GM12864 (cell line): ENCODE results near the gene MRPS15.

ENCODE experiments used
- DNase-seq: peaks from one replicate; pipeline ENCODE4 v3.0.0-alpha.2; 2011; ENCODE audit warnings: low read depth
- H3K4me3 ChIP-seq: 2 replicates; pipeline ENCODE4 v1.5.1; 2011; ENCODE audit warnings: mild to moderate bottlenecking, low read depth, low read length, control low read depth
- TF ChIP-seq, protein P1 (sequence below): IDR thresholded peaks from 2 replicates; pipeline ENCODE4 v1.5.1; 2011; ENCODE audit warnings: low read depth, mild to moderate bottlenecking, moderate library complexity, low read length, control low read depth, inconsistent platforms; ENCODE audit errors: missing control alignments

The MRPS15 gene

DNA sequence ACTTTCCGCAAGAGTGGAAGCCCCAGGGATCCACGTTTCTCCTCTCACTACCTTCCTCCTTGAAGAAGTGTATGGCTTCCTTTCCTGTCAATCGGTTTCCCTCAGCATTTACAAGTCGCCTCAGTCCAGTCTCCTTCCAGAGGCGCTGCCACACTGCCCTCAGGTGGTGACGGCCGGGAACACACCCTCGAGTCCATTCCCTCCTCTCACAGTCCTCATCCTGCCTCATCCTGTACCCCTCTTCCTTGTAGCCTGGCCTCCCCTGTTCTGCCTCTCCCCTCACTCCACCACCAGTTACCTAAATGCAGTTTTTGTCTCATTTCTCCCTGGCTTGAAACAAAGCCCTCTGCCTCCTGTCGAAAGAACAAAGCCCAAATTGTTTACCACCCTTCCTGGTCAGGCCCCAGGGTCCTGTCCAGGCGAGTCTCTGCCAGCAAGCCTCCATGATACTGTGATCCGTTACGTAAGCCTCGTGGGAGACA is 43.3 kb downstream of the MRPS15 start:
- no peak for DNase-seq
- no peak overlapping the region for H3K4me3 ChIP-seq

DNA sequence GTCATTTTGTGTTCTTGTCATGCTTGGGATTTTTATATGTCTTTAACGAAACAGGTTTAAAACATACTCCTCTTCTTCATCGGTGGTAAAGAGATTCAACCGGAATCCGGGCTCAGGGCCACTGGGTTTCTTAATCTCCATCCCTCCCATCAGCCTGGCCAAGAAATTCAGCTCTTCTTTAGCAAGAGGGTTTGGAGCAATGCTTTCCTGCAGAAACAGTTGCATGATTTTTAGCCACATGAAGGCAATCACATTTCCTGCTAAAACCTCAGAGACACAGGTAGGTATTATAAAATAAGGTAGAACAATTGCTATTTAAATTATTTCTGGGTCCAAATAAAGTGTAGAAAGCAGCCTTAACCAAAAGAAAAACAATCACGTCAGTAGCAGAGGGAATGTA is 43.8 kb downstream of the MRPS15 start:
- TF ChIP-seq, protein P1, sequence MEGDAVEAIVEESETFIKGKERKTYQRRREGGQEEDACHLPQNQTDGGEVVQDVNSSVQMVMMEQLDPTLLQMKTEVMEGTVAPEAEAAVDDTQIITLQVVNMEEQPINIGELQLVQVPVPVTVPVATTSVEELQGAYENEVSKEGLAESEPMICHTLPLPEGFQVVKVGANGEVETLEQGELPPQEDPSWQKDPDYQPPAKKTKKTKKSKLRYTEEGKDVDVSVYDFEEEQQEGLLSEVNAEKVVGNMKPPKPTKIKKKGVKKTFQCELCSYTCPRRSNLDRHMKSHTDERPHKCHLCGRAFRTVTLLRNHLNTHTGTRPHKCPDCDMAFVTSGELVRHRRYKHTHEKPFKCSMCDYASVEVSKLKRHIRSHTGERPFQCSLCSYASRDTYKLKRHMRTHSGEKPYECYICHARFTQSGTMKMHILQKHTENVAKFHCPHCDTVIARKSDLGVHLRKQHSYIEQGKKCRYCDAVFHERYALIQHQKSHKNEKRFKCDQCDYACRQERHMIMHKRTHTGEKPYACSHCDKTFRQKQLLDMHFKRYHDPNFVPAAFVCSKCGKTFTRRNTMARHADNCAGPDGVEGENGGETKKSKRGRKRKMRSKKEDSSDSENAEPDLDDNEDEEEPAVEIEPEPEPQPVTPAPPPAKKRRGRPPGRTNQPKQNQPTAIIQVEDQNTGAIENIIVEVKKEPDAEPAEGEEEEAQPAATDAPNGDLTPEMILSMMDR = no peak
- H3K4me3 ChIP-seq = no peak overlapping the region
- DNase-seq = no peak

More for the DNA sequence above, 43.3 kb downstream of the MRPS15 start:
- TF ChIP-seq, protein P1 = peak; percentile 99

DNA sequence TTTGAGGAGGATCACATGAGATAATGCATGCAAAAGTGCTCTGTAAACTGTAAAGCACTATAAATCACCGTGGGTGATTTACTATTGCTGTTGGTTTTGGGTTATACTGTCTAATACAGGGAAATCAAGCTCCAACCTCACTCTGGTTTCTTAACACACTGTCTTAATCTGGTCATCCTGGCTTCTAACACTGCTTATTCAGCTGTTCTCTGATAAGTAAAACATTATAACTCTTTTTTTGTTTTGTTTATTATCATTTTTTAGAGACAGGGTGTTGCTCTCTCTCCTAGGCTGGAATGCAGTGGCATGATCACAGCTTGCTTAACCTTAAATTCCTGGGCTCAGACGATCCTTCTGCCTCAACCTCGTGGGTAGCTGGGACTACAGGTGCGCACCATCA is 44.6 kb downstream of the MRPS15 start:
- no peak for DNase-seq
- H3K4me3 ChIP-seq = no peak overlapping the region
- TF ChIP-seq, protein P1 = no peak

DNA sequence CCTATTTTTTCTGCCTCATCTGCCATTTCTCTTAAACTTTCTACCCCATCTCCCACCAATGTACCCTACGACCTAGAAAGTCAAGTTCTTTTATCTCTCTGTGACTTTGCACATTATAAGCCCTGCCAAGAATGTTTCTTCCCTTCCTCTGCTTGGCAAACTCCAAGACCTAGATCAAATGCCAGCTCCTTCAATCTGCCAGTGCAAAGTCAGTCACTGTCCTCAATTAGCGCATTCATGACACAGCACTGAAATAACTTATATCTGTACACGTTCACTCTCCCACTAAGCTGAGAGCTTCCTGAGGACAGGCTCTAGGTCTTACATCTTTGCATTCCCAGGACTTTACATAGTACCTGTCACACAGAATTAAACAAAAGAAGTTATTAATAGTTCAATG is 45.0 kb downstream of the MRPS15 start:
- no peak for DNase-seq
- H3K4me3 ChIP-seq = no peak overlapping the region
- TF ChIP-seq, protein P1 = no peak

DNA sequence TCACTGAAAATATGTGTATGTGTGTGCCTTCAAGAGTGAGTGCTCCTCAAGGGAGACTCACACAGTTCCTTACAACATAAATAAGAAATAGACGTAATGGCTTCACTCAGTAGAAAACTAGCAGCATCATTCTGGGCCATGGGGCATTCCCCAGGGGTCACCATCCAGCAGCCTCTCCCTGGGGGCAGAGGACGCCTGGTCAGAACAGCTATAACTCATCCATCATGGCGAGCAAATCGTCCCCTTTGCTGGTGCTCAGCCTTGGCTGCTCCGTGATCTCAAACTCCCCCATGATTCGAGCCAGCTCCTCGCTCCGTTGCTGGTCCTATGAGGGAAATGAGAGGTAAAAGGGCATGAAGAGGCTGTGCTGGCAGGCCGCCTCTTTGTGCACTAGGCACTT is 46.3 kb downstream of the MRPS15 start:
- H3K4me3 ChIP-seq = no peak overlapping the region
- TF ChIP-seq, protein P1 = no peak
- DNase-seq = no peak

DNA sequence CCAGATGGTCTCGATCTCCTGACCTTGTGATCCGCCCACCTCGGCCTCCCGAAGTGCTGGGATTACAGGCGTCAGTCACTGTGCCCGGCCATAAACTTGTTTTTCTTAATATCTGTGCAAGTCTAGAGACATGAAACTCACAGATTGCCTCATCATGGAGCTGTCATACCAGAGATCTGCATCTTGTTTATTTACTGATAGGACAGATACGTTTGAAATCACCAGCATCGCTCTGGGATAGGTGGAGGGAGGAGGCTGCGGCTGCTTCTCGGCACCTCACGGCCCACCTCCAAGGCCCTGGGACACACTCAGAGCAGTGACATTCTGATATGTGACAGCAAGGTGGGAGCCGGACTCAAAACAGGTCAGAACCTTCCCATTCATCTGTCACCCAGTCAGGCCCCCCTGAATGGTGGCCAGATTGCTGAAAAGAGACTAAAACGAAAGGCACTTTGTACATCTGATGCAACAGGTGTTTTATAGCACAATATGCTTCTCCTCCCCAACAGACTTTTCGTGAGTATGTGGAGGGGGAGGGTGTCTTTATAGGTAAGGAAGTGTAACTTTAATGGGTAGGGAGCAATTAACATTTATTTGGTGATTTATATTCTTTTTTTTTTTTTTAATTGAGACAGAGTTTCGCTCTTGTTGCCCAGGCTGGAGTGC is 48.4 kb downstream of the MRPS15 start:
- no peak for DNase-seq
- TF ChIP-seq, protein P1 = no peak
- H3K4me3 ChIP-seq = no peak overlapping the region

DNA sequence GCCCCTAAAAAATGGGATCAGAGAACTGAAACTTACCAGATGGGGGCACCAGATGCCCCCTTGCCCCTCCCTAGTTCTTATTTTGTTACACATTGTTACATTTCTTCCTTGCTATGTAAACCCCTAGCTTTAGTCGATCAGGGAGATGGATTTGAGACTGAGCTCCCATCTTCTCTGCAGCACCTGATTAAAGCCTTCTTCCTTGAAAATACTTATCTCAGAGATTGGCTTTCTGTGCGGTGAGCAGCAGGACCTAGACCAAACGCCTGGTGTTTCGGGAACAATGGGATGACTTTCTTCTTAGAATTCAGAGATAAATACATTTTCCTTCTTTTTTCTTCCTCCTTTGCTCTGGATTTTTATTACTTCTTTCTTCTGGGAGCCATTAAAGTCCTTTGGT is 49.8 kb downstream of the MRPS15 start:
- TF ChIP-seq, protein P1 = no peak
- H3K4me3 ChIP-seq = no peak overlapping the region
- DNase-seq = no peak
